Kidney epithelial cell (primary cell): ENCODE measurements around the gene SPSB3. TPM values are rescaled to one million over a fixed set of nuclear protein-coding genes. Genes with fewer than 3 reads are reported as not detected.

Experiments used
- DNase-seq: peaks from one replicate; pipeline ENCODE4 v3.0.0-alpha.2; 2010; ENCODE audit warnings: low read depth
- H3K27me3 ChIP-seq: 2 replicates; pipeline ENCODE4 v1.6.0; 2011; ENCODE audit warnings: low read length; ENCODE audit not compliant: control insufficient read depth, insufficient read depth
- H3K36me3 ChIP-seq: 2 replicates; pipeline ENCODE4 v1.5.1; 2011; ENCODE audit warnings: low read length; ENCODE audit not compliant: control insufficient read depth, insufficient read depth
- H3K4me3 ChIP-seq: 2 replicates; pipeline ENCODE4 v1.5.1; 2011; ENCODE audit warnings: low read depth, mild to moderate bottlenecking, control low read depth, low read length
- total RNA-seq: library from RNA; depleted of rRNA; stranded (reverse); fragments of >200 nt; gene quantifications from 2 replicates; pipeline ENCODE4 v1.2.3, GENCODE V29; 2015
- TF ChIP-seq, protein P1 (sequence below): IDR thresholded peaks from 2 replicates; pipeline ENCODE4 v1.5.1; 2011; ENCODE audit warnings: mild to moderate bottlenecking, moderate library complexity, low read length, control low read depth, inconsistent platforms; ENCODE audit not compliant: insufficient read depth, poor library complexity, severe bottlenecking

The SPSB3 gene
- total RNA-seq, 1 donor from 2014 or later, result 60.6 TPM

DNA sequence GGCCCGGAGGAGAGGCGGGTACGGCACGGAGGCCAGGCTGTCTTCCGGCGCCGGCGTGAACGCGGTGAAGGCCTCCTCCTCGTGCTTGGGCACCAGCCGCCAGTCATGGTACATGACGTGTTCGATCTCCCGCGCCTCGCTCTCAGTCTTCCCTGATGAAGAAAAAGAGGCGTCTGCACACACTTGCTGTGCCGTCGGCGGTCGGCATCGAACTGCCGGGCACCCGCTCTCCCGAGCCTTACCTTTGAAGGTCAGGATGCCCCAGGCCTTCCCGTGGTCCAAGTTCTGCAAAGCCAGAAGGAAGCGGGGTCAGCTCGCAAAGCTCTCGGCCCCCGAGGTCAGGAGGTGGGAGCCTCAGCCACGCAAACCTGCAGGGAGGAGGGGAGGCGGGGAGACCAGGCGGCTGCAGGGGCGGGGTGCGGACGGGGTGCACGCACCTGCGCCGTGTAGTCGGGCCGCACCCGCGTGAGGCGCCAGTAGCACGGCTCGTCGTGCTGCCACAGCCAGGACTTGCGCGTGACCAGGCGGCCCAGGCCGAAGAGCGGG is 9.9 kb downstream of the SPSB3 start, which contains the start of gene EME2:
Gene EME2, plus strand, starts transcription at position 449 of the 546 bp plus-strand sequence. CDS start 418 bp downstream, outside the sequence.
- Histone ChIP-seq H3K4me3 (peak within 1 kb of the TSS; percentile 92), H3K36me3 (peaks cover 2% of the 10 kb centered on the region), H3K27me3 (no peaks in the 10 kb centered on the region)
- TF ChIP-seq, protein P1, sequence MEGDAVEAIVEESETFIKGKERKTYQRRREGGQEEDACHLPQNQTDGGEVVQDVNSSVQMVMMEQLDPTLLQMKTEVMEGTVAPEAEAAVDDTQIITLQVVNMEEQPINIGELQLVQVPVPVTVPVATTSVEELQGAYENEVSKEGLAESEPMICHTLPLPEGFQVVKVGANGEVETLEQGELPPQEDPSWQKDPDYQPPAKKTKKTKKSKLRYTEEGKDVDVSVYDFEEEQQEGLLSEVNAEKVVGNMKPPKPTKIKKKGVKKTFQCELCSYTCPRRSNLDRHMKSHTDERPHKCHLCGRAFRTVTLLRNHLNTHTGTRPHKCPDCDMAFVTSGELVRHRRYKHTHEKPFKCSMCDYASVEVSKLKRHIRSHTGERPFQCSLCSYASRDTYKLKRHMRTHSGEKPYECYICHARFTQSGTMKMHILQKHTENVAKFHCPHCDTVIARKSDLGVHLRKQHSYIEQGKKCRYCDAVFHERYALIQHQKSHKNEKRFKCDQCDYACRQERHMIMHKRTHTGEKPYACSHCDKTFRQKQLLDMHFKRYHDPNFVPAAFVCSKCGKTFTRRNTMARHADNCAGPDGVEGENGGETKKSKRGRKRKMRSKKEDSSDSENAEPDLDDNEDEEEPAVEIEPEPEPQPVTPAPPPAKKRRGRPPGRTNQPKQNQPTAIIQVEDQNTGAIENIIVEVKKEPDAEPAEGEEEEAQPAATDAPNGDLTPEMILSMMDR, result no peak
- DNase-seq, result no peak

DNA sequence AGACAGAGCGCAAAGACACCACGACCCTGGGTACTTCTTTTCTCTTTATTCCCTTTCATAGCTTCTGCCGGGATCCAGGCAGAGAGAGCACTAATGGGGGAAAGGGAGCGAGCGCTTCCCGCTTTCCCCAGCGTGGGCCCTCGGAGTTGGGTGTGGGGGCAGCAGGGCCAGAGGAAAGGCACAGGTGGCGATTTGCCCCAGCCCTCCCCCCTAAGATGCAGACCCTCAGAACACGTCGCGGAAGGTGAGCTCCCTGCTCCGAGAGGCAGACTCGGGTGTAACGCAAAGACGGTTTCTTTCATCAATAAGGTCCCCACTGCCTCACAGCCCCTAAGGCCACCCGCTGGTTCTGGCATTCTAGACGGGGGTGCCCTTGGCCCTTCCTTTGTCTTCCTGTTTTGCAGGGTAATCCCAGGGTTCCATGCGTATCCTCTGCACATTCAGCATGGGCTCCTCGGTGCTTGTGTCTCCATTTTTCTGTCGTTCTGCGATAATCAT is 10.5 kb downstream of the SPSB3 start:
- Histone ChIP-seq H3K27me3 (no peaks in the 10 kb centered on the region), H3K4me3 (peak overlapping the region; percentile 92), H3K36me3 (peaks cover 2% of the 10 kb centered on the region)
- TF ChIP-seq, protein P1, result no peak
- DNase-seq, result no peak

DNA sequence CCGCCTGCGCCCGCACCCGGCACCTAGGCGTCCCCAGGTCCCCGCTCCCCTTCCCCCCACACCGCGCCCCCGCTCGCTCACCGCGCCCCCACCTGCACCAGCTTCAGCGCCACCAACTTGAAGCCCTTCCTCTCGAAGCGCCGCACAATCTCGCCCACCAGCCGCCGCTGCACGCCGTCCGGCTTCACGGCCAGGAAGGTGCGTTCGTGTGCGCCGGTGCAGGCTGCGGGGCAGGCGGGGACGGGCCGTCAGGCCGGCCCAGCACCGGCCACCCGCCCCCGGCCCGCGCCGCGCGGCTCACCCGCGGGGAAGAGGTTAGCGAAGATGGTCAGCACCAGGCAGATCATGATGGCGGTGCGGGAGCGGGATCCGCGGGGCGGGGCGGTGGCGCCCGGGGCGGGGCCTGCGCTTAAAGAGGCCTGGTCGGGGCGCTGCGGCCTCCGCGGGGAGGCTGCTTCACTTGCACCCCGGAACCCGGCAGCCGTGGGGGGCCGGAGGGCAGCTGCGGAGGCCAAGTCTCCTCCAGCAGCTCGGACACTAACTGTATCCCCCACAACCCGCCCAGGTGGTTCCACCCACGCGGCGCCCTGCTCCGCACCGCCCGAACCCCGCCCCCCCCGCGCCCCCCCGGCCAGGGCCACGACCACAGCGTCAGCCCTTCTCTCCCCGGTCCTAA is 11.0 kb downstream of the SPSB3 start, which contains the start of gene NME3:
Gene NME3, minus strand, starts transcription at position 356 of the 676 bp plus-strand sequence. Its CDS starts 9 bp downstream, at position 347.
- Histone ChIP-seq H3K4me3 (peak within 1 kb of the TSS; percentile 92), H3K36me3 (peaks cover 2% of the 10 kb centered on the region), H3K27me3 (no peaks in the 10 kb centered on the region)
- no peak for DNase-seq
- TF ChIP-seq, protein P1, result no peak

DNA sequence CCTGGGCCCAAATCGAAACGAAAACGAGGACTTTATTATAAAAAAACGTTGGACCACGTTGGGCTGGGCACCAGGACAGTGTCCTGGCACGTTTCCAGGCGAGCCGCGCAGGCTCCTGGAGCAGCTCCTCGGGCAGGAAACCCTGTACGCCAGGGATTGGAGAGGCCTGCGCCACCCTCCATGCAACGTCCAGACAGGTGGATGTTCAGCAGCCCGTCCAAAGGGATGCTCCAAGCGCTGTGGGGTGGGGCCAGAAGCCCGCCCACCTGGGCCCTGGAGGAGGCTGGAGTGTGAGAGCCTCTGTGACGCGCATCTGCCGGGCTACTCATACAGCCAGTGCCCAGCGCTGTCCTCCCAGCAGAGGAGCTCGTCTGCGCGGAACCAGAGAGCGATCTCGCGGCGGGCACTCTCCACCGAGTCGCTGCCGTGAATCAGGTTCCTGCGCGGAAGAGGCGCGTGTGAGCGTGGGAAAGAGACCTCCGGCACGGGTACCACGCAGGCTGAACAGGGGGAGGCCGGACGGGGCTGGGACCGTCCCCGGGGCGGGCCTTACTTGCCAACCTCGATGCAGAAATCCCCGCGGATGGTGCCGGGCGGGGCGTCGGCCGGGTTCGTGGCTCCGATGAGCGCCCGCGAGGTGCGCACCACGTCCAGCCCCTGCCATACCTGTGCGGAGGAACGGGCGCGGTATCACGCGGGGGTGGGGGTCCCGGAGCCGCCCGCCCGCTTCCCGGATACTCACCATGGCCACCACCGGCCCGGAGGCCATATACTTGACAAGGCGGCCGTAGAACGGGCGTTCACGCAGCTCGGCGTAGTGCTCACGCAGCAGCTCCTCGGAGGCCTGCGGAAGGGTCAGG is 11.8 kb downstream of the SPSB3 start:
- TF ChIP-seq, protein P1, result no peak
- peaks cover 2% of the 10 kb centered on the region for H3K36me3 ChIP-seq
- no peaks in the 10 kb centered on the region for H3K27me3 ChIP-seq
- H3K4me3 ChIP-seq, result peak overlapping the region; percentile 92
- DNase-seq, result no peak

DNA sequence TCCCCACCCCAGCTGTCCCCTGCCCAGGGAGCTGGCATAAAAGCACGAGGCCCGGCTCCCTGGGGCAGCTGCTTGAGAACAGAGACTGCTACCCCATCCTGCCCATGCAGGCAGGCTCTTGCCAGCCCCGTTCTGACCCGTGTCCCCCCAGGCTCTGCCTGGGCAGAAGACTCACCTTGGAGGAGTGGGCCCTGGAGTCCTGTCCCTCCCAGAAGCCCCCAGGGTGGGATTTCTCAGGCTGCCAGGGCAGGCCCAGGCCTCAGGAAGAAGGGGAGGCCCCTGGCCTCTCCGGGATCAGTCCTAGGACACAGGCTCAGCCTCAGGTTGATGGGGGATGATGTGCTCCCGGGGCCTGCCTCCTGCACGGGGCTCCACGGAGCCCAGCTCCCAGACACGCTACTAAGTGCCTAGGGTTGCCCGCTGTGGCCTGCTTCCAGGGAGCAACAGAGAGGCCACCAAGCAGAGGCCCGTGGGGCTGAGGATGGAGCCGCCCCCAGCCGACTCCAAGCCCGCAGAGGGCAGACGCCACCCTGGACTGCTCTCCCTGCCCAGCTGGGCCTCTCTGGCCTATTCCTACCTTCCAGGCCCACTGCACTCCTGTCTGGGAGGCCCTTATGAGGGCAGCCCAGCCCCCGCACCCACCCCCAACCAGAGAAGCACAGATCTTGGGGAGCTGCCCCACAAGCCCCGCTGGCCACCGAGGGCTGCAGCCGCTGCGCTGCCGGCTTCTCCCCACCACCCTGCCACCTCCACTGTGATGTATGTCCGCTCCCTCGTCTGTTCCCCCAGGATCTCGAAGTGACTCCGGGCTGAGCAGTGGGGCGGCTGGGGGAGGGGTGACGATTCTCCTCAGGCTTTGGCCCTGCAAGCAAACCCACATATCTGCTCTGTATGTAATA is 12.7 kb downstream of the SPSB3 start:
- TF ChIP-seq, protein P1, result no peak
- Histone ChIP-seq H3K4me3 (no peak overlapping the region), H3K36me3 (peaks cover 2% of the 10 kb centered on the region), H3K27me3 (no peaks in the 10 kb centered on the region)
- no peak for DNase-seq
